Lower lobe of right lung (tissue), 2 donors: ENCODE results near the gene ADIRF. TPM values are rescaled to one million over a fixed set of nuclear protein-coding genes. Genes with fewer than 3 reads are reported as not detected.
"Not testable (repeated sequence)": the region's sequence is repeated elsewhere in the genome, so short reads cannot be mapped to it uniquely, and the experiment has no call there.

ENCODE experiments used
- ATAC-seq, 2 donors: fragments of 200-7000 bp; cut with Tn5 transposase; one replicate each; pipeline ENCODE4 v1.9.1; 2020 to 2022; ENCODE audit warnings: mild to moderate bottlenecking in 2 of 2, moderate library complexity in 2 of 2
- DNase-seq: peaks from one replicate; pipeline ENCODE4 v3.0.0-alpha.2; 2020
- H3K27ac ChIP-seq: fragments of 200-600 bp; one replicate; pipeline ENCODE4 v1.8.0; 2022
- H3K27me3 ChIP-seq: fragments of 200-600 bp; one replicate; pipeline ENCODE4 v1.8.0; 2022; ENCODE audit warnings: low read depth
- H3K36me3 ChIP-seq: fragments of 200-600 bp; one replicate; pipeline ENCODE4 v1.8.0; 2022; ENCODE audit warnings: mild to moderate bottlenecking
- H3K4me1 ChIP-seq: fragments of 200-600 bp; one replicate; pipeline ENCODE4 v1.8.0; 2022
- H3K4me3 ChIP-seq: fragments of 200-600 bp; one replicate; pipeline ENCODE4 v1.8.0; 2022; ENCODE audit warnings: mild to moderate bottlenecking
- H3K9me3 ChIP-seq: fragments of 200-600 bp; one replicate; pipeline ENCODE4 v1.8.0; 2022
- intact Hi-C: fragments of 100-400 bp; cut with DNase I; formaldehyde crosslinking; loops from one replicate; pipeline ENCODE4 v1.11.0; 2022
- total RNA-seq: library from RNA; stranded (reverse); fragmentation: NEBNext Ultra II Directional; extraction: Animal tissue kit (Norgen Biotek cat#: 25700); gene quantifications from one replicate; pipeline ENCODE4 v1.2.1, GENCODE V29; 2021
- donor health status: DM: no; HTN: yes; CAD: no; lungs with severe emphysema.

ADIRF gene
- total RNA-seq, 1 donor from 2014 or later: 158 TPM

DNA sequence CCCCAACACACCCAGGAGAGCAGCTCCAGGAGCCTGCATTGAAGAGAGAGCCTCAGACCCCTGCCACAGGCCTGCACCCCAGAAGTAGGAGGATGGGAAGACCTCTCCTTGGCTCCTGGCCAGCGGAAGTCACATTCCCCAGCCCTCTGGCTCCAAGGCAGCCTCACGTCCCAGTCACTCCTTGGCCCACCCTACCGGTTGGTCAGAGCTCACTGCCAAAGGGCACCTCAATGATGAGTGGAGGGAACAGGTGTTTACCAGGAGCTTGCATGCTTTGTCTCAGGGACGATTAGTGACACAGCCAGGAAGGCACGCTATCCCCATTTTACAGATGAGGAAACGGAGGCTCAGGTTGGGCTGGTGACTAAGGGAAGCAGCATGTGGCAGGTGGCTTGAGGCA is 50.8 kb downstream of the ADIRF start:
- H3K9me3 ChIP-seq, H3K27me3 ChIP-seq, DNase-seq, H3K4me1 ChIP-seq, H3K36me3 ChIP-seq, H3K4me3 ChIP-seq, ATAC-seq, intact Hi-C loops, H3K27ac ChIP-seq: not testable (repeated sequence)

- H3K36me3 ChIP-seq, DNase-seq, H3K27me3 ChIP-seq, intact Hi-C loops, H3K4me3 ChIP-seq, H3K9me3 ChIP-seq, H3K27ac ChIP-seq, ATAC-seq, H3K4me1 ChIP-seq: not testable (repeated sequence)
These were observed 51.2 kb downstream of the ADIRF start for GRCh38 chr10:87019504-87019903.

- H3K36me3 ChIP-seq, DNase-seq, H3K4me3 ChIP-seq, H3K27ac ChIP-seq, H3K4me1 ChIP-seq, H3K27me3 ChIP-seq, H3K9me3 ChIP-seq, ATAC-seq, intact Hi-C loops: not testable (repeated sequence)
These were observed 51.8 kb downstream of the ADIRF start, which contains the start of gene FAM25A for GRCh38 chr10:87020056-87020455. Gene FAM25A, plus strand, starts transcription at chr10:87020294. Its CDS starts 31 bp downstream, at chr10:87020325.

Other genes with a start within 250 kb of the ADIRF start
- 37.0 TPM for gene BMPR1A, start 211.9 kb upstream of the ADIRF start, total RNA-seq
- gene MMRN2, start 10.9 kb upstream of the ADIRF start, total RNA-seq: 53.1 TPM
- gene SNCG, start 9.9 kb upstream of the ADIRF start, total RNA-seq: 25.0 TPM
- gene FAM25A, start 51.8 kb downstream of the ADIRF start, total RNA-seq: not detected
- gene GLUD1, start 126.4 kb downstream of the ADIRF start, total RNA-seq: 125 TPM
- gene SHLD2, start 126.7 kb downstream of the ADIRF start, total RNA-seq: 23.2 TPM